ENCODE results near the gene HOXD8.

The HOXD8 gene

DNA sequence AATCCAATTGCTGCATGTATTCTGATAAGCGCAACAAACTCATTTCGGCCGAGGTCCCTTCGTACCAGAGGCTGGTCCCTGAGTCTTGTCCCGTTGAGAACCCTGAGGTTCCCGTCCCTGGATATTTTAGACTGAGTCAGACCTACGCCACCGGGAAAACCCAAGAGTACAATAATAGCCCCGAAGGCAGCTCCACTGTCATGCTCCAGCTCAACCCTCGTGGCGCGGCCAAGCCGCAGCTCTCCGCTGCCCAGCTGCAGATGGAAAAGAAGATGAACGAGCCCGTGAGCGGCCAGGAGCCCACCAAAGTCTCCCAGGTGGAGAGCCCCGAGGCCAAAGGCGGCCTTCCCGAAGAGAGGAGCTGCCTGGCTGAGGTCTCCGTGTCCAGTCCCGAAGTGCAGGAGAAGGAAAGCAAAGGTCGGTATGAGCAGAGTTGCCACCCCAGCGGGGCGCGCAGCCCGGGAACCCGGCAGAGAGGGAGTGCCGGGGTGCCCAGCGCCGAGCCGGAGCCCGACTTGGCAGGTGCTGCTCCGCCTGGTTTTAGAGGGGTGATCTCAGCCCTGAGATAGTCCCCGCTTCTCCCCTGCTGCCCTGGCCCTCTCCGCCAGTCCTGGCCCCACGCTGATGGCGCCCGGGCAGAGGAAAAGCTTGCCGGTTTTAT is 12.2 kb upstream of the HOXD8 start:
- DNase-seq, result no peak

- DNase-seq, result no peak
Measured at GRCh38 chr2:176117823-176118371, 11.6 kb upstream of the HOXD8 start.

DNA sequence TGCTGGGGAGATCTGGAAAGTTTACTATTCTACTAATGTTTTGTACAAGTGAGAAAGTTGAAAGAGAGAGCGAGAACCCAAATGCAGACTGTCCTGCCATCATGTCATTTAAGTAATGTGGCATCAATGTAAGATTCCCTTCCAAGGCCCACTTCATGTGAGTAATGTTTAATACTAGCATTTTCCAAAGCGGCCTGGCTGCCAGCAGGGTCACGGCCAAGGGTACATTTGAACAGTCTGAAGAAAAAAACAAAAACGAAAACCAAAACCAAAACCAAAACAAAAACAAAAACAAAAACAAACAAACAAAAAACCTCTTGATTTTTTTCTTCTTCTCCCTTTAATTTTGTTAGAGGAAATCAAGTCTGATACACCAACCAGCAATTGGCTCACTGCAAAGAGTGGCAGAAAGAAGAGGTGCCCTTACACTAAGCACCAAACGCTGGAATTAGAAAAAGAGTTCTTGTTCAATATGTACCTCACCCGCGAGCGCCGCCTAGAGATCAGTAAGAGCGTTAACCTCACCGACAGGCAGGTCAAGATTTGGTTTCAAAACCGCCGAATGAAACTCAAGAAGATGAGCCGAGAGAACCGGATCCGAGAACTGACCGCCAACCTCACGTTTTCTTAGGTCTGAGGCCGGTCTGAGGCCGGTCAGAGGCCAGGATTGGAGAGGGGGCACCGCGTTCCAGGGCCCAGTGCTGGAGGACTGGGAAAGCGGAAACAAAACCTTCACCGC is 10.7 kb upstream of the HOXD8 start:
- no peak for DNase-seq

- DNase-seq, result no peak
Measured at GRCh38 chr2:176120364-176121189, 8.9 kb upstream of the HOXD8 start.

DNA sequence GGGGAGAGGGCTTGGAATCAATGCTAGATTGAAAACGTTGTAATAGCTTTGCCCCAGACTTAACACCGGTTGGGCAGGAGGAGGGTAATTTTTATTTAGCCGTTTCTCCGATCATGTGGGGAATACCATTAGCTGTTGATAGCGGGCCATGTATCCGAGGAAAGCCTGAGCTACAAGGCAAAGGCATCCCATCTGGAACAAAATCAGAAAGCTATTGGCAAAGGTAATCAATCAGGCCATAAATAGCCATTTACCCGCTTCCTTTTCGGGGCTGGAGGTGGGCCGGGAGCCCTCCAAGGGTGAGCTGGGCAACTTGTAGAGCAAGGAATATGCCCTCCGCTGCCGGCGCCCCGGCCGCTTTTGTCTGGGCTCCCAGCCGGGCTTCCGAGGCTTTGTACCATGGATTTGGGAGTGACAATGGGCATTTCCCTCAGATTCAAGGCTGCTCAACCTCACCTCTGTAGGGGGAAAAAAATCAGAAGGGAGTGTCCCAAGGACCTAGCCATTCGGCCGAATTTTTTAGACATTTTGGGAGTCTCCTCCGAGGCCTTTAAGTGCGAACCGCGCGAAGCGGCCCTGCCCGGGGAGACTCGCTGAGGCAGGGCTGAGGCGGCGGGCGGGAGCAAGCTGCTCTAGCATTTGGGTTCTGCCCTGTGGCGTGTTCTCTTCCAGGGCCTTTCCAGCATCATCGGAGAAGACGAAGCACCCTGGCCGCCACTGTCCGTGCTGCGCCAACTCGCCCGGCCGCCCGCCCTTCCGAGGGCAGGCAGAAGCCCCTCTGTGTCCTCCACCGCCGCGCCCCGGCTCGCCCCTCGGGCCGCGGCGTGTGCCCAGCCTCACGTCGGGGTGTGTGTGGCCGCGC is 8.1 kb upstream of the HOXD8 start:
- no peak for DNase-seq

DNA sequence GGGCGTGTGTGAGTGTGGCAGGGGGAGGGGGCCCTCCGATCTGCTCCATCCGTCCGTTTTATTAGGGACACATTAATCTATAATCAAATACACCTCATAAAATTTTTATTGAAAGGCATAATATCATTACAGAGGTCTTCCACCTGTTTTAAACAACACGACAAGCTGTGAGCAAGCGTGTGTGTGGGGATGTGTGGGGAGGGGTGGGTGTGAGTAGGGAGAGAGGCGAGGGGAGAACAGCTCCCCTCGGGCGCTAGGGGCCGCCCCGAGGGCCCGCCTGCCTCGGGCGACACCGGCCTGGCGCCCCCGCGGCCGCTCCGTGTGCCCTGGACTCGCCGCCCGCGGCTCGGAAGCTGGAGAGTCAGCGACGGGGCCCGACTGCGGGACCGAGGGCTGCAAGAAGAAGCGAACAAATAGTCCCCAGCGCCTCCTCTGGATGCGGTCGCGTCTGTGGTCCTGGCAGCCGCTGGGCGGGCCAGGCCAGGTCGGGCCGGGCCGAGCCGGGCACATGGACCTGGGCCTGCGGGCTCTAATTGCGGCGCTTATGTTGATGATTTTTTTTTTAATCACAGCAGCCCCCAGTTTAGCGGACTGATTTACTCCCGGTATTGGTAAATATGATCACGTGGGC is 7.3 kb upstream of the HOXD8 start:
- no peak for DNase-seq

DNA sequence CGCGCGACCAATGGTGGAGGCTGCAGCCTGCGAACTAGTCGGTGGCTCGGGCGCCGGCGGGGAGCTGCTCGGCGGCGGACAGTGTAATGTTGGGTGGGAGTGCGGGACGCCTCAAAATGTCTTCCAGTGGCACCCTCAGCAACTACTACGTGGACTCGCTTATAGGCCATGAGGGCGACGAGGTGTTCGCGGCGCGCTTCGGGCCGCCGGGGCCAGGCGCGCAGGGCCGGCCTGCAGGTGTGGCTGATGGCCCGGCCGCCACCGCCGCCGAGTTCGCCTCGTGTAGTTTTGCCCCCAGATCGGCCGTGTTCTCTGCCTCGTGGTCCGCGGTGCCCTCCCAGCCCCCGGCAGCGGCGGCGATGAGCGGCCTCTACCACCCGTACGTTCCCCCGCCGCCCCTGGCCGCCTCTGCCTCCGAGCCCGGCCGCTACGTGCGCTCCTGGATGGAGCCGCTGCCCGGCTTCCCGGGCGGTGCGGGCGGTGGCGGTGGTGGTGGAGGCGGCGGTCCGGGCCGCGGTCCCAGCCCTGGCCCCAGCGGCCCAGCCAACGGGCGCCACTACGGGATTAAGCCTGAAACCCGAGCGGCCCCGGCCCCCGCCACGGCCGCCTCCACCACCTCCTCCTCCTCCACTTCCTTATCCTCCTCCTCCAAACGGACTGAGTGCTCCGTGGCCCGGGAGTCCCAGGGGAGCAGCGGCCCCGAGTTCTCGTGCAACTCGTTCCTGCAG is 6.7 kb upstream of the HOXD8 start, which contains the start of gene HOXD9:
HOXD9 (plus strand) TSS at position 37 of the 728 bp plus-strand sequence; CDS start at position 87, 50 bp downstream.
- no peak for DNase-seq

DNA sequence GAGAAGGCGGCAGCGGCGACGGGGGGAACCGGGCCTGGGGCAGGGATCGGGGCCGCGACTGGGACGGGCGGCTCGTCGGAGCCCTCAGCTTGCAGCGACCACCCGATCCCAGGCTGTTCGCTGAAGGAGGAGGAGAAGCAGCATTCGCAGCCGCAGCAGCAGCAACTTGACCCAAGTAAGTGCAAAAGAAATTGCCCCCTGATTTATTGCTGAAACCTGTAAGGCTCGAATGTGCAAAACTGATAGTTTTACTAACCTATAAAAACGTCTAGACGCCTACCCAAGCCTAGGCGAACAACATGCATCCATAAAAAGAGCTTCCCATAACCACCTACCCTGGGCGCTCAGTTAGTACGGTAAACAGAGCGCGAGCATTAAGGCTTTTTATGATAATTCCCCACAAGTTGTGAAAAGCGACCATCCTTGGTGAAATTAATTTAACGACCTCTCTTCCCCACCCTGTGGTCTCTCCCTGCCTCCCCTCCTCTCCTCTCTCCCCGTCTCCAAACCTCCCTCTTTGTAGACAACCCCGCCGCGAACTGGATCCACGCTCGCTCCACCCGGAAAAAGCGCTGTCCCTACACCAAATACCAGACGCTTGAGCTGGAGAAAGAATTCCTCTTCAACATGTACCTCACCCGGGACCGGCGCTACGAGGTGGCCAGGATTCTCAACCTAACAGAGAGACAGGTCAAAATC is 5.9 kb upstream of the HOXD8 start:
- no peak for DNase-seq

- DNase-seq, result no peak
Measured at GRCh38 chr2:176124110-176124946, 5.2 kb upstream of the HOXD8 start.

- DNase-seq, result no peak
Measured at GRCh38 chr2:176124947-176125771, 4.3 kb upstream of the HOXD8 start.

- DNase-seq, result no peak
Measured at GRCh38 chr2:176125772-176126054, 3.8 kb upstream of the HOXD8 start.

- DNase-seq, result no peak
Measured at GRCh38 chr2:176126929-176127773, 2.4 kb upstream of the HOXD8 start.

DNA sequence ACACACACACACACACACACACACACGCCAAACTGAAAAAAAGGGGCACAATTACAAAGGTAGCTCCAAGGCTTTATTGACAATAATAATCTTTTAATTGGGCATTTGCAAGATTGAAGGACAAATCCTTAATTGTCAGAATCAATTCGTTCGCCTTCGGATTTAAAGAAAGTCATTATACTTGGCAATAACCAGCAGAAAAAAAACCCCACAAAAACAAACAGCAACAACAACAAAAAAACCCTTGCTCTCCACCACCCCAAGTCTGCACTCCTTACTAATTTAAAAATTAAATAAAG is 1.8 kb upstream of the HOXD8 start:
- DNase-seq, result no peak

DNA sequence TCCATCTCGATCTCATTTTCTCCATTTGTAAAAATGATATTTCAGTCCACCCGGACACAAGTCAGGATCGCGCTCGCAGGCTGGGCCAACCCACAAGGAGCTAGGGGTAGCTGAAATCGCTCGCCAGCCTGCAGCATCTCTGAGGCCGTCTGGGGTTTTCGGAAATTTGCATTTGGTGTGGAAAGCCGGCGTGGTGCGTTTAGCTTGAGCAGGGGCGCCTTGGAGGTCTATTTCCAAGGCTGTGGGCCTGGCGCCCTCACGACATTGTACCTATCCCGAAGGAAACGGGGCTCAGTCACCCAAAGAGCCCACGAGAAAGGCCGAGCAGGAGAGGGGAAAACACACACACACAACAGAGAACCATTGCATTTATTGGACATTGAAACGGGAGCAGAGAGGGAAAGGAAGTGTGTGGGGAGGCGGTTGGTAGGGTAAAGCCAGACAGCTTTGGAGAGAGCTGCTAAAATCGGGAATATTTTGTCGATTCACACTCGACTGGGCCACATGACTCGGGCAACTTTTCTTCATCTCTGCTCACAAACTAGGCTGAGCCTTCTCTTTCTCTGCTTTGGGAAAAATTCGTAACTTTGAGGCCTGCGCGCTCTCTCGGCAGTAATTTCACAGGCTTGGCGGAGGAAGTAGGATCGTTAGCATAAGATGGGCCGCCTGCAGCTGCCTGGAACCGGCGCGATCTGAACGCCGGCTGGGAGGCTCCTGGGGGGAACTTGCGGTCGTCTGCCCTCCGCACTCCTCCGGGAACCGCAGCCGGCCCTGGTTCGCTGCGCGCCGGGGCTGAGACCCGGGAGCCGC is 1.1 kb upstream of the HOXD8 start:
- DNase-seq, result no peak

DNA sequence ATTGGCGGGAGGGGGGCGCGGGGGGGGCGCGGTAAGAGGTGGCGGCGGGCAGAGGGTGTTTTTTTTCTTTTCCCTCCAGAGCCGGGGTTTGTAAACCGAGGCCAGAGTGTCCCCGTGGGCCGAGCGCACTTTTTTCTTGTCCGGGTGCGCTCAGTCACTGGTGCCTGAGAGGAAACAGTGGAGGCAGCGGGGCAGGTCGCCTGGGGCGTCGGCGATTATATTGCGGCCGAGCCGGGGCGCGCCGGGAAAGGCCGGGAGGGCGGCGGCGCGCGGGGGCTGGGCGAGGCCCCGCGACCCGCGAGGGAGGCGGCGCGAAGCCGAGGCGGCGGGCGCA is 275 bp downstream of the HOXD8 start:
- DNase-seq, result no peak

DNA sequence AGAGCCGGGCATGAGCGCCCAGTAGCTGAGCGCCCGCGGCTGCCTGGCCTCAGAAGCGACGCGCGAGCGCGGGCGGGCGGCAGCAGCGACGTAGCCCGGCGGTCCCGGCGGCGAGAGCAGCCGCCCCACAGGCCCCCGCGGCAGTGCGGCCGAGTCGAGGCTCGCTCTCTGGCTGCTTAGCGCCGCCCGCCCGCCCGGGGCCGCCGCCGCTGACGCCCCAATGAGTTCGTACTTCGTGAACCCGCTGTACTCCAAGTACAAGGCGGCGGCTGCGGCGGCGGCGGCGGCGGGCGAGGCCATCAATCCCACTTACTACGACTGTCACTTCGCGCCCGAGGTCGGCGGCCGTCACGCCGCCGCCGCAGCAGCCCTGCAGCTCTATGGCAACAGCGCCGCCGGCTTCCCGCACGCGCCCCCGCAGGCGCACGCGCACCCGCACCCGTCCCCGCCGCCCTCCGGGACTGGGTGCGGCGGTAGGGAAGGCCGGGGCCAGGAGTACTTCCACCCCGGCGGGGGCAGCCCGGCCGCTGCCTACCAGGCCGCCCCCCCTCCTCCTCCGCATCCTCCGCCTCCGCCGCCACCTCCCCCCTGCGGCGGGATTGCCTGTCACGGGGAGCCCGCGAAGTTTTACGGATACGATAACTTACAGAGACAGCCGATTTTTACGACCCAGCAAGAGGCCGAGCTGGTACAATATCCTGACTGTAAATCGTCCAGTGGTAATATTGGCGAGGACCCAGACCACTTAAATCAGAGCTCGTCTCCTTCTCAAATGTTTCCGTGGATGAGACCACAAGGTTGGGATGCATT is 847 bp downstream of the HOXD8 start:
- DNase-seq, result no peak
